WTC11 (cell line): ENCODE measurements around the gene IL17RC. TPM values are rescaled to one million over a fixed set of nuclear protein-coding genes. Genes with fewer than 3 reads are reported as not detected.
"Not testable (repeated sequence)": the region's sequence is repeated elsewhere in the genome, so short reads cannot be mapped to it uniquely, and the experiment has no call there.

ENCODE experiments used
- ATAC-seq: fragments of 200-7000 bp; cut with Tn5 transposase; 2 replicates; pipeline ENCODE4 v1.10.0; 2021; ENCODE audit warnings: mild to moderate bottlenecking, moderate library complexity
- CTCF ChIA-PET: fragments of 300-600 bp; sonication (Branson Sonifier 250); formaldehyde crosslinking; loops from one replicate; lab custom pipeline; 2021; ENCODE audit warnings: antibody characterized with exemption; lab: Charles Lee
- POLR2A ChIA-PET: fragments of 350-600 bp; sonication (Branson Sonifier 250); formaldehyde crosslinking; loops from one replicate; lab custom pipeline; 2021; ENCODE audit warnings: antibody characterized with exemption; lab: Charles Lee
- DNase-seq: peaks from one replicate; pipeline ENCODE4 v3.0.0; 2021; ENCODE audit warnings: low spot score
- H3K27ac Mint-ChIP-seq: 2 replicates; pipeline ENCODE4 v1.8.0; 2021; ENCODE audit warnings: mixed read lengths
- H3K27me3 Mint-ChIP-seq: 2 replicates; pipeline ENCODE4 v1.8.0; 2021; ENCODE audit warnings: low read depth, mild to moderate bottlenecking, moderate library complexity, mixed read lengths
- H3K36me3 Mint-ChIP-seq: 2 replicates; pipeline ENCODE4 v1.8.0; 2021; ENCODE audit warnings: mixed read lengths
- H3K4me1 Mint-ChIP-seq: 2 replicates; pipeline ENCODE4 v1.8.0; 2022; ENCODE audit warnings: mixed read lengths
- H3K4me3 Mint-ChIP-seq: 2 replicates; pipeline ENCODE4 v1.8.0; 2021; ENCODE audit warnings: mild to moderate bottlenecking, moderate library complexity, mixed read lengths
- H3K9me3 Mint-ChIP-seq: 2 replicates; pipeline ENCODE4 v1.8.0; 2021; ENCODE audit warnings: mixed read lengths
- ATF6 ChIP-seq: sonication (generic); formaldehyde crosslinking; IDR thresholded peaks from 2 replicates; pipeline ENCODE4 v1.8.1; 2023; ENCODE audit warnings: mild to moderate bottlenecking, missing genetic modification reagents
- CDX4 ChIP-seq: fragments of 250-450 bp; sonication (Bioruptor Pico); IDR thresholded peaks from 2 replicates; pipeline ENCODE4 v1.9.0; 2021; ENCODE audit warnings: moderate library complexity, mild to moderate bottlenecking, inconsistent platforms, borderline replicate concordance
- ESRRA ChIP-seq: sonication (generic); formaldehyde crosslinking; IDR thresholded peaks from 2 replicates; pipeline ENCODE4 v1.8.1; 2022; ENCODE audit warnings: mild to moderate bottlenecking, missing genetic modification reagents, borderline replicate concordance
- FOXJ3 ChIP-seq: sonication (generic); formaldehyde crosslinking; IDR thresholded peaks from 2 replicates; pipeline ENCODE4 v1.9.0; 2021; ENCODE audit warnings: missing genetic modification reagents, mild to moderate bottlenecking, borderline replicate concordance
- FOXK1 ChIP-seq: sonication (generic); formaldehyde crosslinking; IDR thresholded peaks from 2 replicates; pipeline ENCODE4 v1.8.0; 2022; ENCODE audit warnings: mild to moderate bottlenecking, moderate library complexity, missing genetic modification reagents
- PRRX2 ChIP-seq: fragments of 250-450 bp; sonication (Bioruptor Pico); IDR thresholded peaks from 2 replicates; pipeline ENCODE4 v1.8.0; 2021; ENCODE audit warnings: mild to moderate bottlenecking
- SMAD3 ChIP-seq: sonication (generic); formaldehyde crosslinking; IDR thresholded peaks from 2 replicates; pipeline ENCODE4 v1.8.0; 2022; ENCODE audit warnings: missing genetic modification reagents, mild to moderate bottlenecking, borderline replicate concordance
- STAT6 ChIP-seq: sonication (generic); formaldehyde crosslinking; conservative IDR thresholded peaks from 2 replicates; pipeline ENCODE4 v1.8.1; 2023; ENCODE audit warnings: mild to moderate bottlenecking, low read depth, missing genetic modification reagents, moderate library complexity
- TEAD1 ChIP-seq: sonication (generic); formaldehyde crosslinking; IDR thresholded peaks from 2 replicates; pipeline ENCODE4 v1.8.0; 2022; ENCODE audit warnings: mild to moderate bottlenecking, missing genetic modification reagents
- TP53 ChIP-seq: sonication (generic); formaldehyde crosslinking; IDR thresholded peaks from 2 replicates; pipeline ENCODE4 v1.8.1; 2023; ENCODE audit warnings: mild to moderate bottlenecking, missing genetic modification reagents
- ZNF219 ChIP-seq: sonication (generic); formaldehyde crosslinking; IDR thresholded peaks from 2 replicates; pipeline ENCODE4 v1.8.0; 2023; ENCODE audit warnings: missing genetic modification reagents, mild to moderate bottlenecking, borderline replicate concordance
- ZNF425 ChIP-seq: fragments of 250-450 bp; sonication (Bioruptor Pico); conservative IDR thresholded peaks from 2 replicates; pipeline ENCODE4 v1.9.0; 2021; ENCODE audit warnings: mild to moderate bottlenecking
- total RNA-seq: library from RNA; stranded (reverse); gene quantifications from 3 replicates; pipeline ENCODE4 v1.2.3, GENCODE V29; 2021

Gene IL17RC
- total RNA-seq, 1 experiment from 2014 or later: 10.1 TPM

GRCh38 chr3:9890249-9891071, 26.4 kb upstream of the IL17RC start, which contains the start of gene JAGN1 (continued):
- TF ChIP-seq FOXJ3 (no peak), ESRRA (peak; percentile 67; the same call in 1 of the 2 replicates), FOXK1 (CRISPR knock-in tag) (peak; percentile 53), ZNF219 (no peak), SMAD3 (CRISPR knock-in tag) (peak; percentile 78; the same call in 1 of the 2 replicates)

- Mint-ChIP-seq H3K4me1 (peaks cover 8% of the 10 kb centered on the region), H3K4me3 (peak overlapping the region; percentile 93), H3K9me3 (no peaks in the 10 kb centered on the region), H3K27ac (peak overlapping the region; percentile 66; the same call in 1 of the 2 replicates), H3K36me3 (peaks cover 25% of the 10 kb centered on the region), H3K27me3 (peaks cover 7% of the 10 kb centered on the region)
- TF ChIP-seq ATF6 (CRISPR knock-in tag) (no peak), TEAD1 (CRISPR knock-in tag) (0 out of 2 replicates have a peak, but pooled peaks have one; percentile 2), STAT6 (no peak), ZNF425 (CRISPR knock-in tag) (no peak), CDX4 (CRISPR knock-in tag) (no peak)
- DNase-seq: no peak
- CTCF ChIA-PET: interaction anchor here (0.9 to 1.3 kb wide), 3 partner anchors 11 to 66 kb away, joined by 4 to 5 read pairs (median 4); partner anchors contain the start of gene IL17RE
- POLR2A ChIA-PET: interaction anchor here (1.6 kb wide), 1 partner anchor 42 kb away, joined by 9 read pairs; the partner anchor contains the start of gene CRELD1
- ATAC-seq: no peak
These were observed 25.8 kb upstream of the IL17RC start for GRCh38 chr3:9891072-9891622.

- TF ChIP-seq PRRX2 (CRISPR knock-in tag) (no peak), TP53 (no peak)
- Mint-ChIP-seq H3K27ac (no peak overlapping the region), H3K9me3 (no peaks in the 10 kb centered on the region), H3K4me3 (no peak overlapping the region), H3K27me3 (peaks cover 2% of the 10 kb centered on the region; the same call in 1 of the 2 replicates), H3K4me1 (peaks cover 8% of the 10 kb centered on the region), H3K36me3 (peaks cover 25% of the 10 kb centered on the region)
- POLR2A ChIA-PET: no interaction called here
- DNase-seq (no peak), ATAC-seq (no peak)
- CTCF ChIA-PET: no interaction called here
These were observed 23.2 kb upstream of the IL17RC start for GRCh38 chr3:9893739-9894138.

- DNase-seq, ATAC-seq, H3K9me3 Mint-ChIP-seq, H3K4me1 Mint-ChIP-seq, POLR2A ChIA-PET, H3K4me3 Mint-ChIP-seq, H3K27me3 Mint-ChIP-seq, H3K27ac Mint-ChIP-seq, CTCF ChIA-PET: not testable (repeated sequence)
- H3K36me3 Mint-ChIP-seq: peaks cover 25% of the 10 kb centered on the region
These were observed 21.2 kb upstream of the IL17RC start for GRCh38 chr3:9895715-9896114.

GRCh38 chr3:9896755-9897407, 20.0 kb upstream of the IL17RC start:
- H3K27me3 Mint-ChIP-seq, POLR2A ChIA-PET, H3K4me1 Mint-ChIP-seq, DNase-seq, H3K9me3 Mint-ChIP-seq, ATAC-seq, H3K4me3 Mint-ChIP-seq, CTCF ChIA-PET, H3K27ac Mint-ChIP-seq: not testable (repeated sequence)
- H3K36me3 Mint-ChIP-seq: peaks cover 25% of the 10 kb centered on the region
